Mammary epithelial cell (primary cell): ENCODE measurements around the gene HYAL3.

Experiments
- EZH2 ChIP-seq: IDR thresholded peaks from 2 replicates; pipeline ENCODE4 v1.6.1; 2012; ENCODE audit warnings: low read length, inconsistent platforms, borderline replicate concordance
- TF ChIP-seq, protein P1 (sequence below), 2 donors: IDR thresholded peaks in 1 of 2; conservative IDR thresholded peaks in 1 of 2; 2 replicates each; pipeline ENCODE4 v1.5.1; 2011 to 2012; ENCODE audit warnings: inconsistent platforms in 2 of 2, low read length in 2 of 2, mild to moderate bottlenecking in 2 of 2, control low read depth in 1 of 2, low read depth in 1 of 2; ENCODE audit not compliant: insufficient read depth in 1 of 2; ENCODE audit errors: extremely low read depth in 1 of 2

DNA sequence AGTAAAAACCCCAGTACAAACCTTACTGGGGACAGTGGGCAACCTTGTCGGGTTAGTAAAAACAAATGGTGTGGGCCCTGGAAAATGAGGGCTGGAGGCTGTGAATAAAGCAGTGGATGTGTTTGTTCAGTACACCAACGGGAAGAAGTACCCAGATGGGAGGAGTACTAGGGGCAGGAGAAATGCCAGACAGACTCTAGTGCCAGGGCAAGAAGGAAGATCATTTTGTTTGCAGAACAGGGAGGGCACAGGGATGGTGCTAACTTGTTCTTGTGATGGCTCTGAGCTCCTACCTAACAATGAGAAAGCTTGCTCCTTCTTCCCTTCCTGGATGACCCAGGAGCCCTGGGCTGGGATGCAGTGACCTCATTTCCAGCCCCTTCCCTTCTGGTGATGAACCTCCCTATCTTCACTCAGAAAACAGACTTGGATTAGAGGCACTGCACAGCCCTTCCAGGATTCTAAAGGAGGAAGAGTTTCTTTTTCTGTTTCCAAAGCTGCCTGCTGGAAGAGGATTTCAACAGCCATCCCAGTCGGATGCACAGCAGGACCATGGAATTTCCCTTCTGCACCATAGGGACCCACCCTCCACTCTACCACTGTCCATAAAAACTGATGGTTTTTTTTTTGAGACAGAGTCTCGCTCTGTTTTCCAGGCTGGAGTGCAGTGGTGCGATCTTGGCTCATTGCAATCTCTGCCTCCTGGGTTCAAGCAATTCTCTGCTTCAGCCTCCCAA lies 35.3 kb upstream of the HYAL3 start:
- TF ChIP-seq, protein P1, sequence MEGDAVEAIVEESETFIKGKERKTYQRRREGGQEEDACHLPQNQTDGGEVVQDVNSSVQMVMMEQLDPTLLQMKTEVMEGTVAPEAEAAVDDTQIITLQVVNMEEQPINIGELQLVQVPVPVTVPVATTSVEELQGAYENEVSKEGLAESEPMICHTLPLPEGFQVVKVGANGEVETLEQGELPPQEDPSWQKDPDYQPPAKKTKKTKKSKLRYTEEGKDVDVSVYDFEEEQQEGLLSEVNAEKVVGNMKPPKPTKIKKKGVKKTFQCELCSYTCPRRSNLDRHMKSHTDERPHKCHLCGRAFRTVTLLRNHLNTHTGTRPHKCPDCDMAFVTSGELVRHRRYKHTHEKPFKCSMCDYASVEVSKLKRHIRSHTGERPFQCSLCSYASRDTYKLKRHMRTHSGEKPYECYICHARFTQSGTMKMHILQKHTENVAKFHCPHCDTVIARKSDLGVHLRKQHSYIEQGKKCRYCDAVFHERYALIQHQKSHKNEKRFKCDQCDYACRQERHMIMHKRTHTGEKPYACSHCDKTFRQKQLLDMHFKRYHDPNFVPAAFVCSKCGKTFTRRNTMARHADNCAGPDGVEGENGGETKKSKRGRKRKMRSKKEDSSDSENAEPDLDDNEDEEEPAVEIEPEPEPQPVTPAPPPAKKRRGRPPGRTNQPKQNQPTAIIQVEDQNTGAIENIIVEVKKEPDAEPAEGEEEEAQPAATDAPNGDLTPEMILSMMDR (conservative IDR thresholded peaks at IDR 0.05 in 1 of 2, IDR thresholded peaks at IDR 0.05 in 1 of 2; ENCODE audit: extremely low read depth in 1 of 2, insufficient read depth in 1 of 2, low read depth in 1 of 2, low read length in 2 of 2) = no peak
- no peak for TF ChIP-seq EZH2
